Esophagus squamous epithelium (tissue), 4 donors: ENCODE data around the gene HSPG2.

Experiments used
- CTCF ChIP-seq, 6 experiments: fragments of 450-650 bp in 4 of 6; fragments of 200-600 bp in 2 of 6; sonication (generic) in 2 of 6; IDR thresholded peaks; one replicate each; pipeline ENCODE4 v1.5.1; 2016 to 2019; ENCODE audit warnings: antibody characterized with exemption in 6 of 6, mild to moderate bottlenecking in 4 of 6, moderate library complexity in 4 of 6
- POLR2A ChIP-seq, 4 donors: fragments of 450-650 bp; IDR thresholded peaks; one replicate each; pipeline ENCODE4 v1.6.1; 2017; ENCODE audit warnings: antibody characterized with exemption in 4 of 4, mild to moderate bottlenecking in 4 of 4, moderate library complexity in 3 of 4

GRCh38 chr1:21830792-21831453 is 106.2 kb downstream of the HSPG2 start:
- TF ChIP-seq POLR2A (IDR thresholded peaks at IDR 0.05) (no peak), CTCF (IDR thresholded peaks at IDR 0.05) (no peak)
